NCI-H2227 treated with DMSO at 0.1 percent for 48 hours (cell line): ENCODE measurements around the gene TMEM218.
"Not testable (repeated sequence)": the region's sequence is repeated elsewhere in the genome, so short reads cannot be mapped to it uniquely, and the experiment has no call there.

Experiments used
- DNase-seq: peaks from one replicate; lab custom pipeline; 2025; lab: John Stamatoyannopoulos, UW

TMEM218 gene

GRCh38 chr11:125090151-125090550 is 21.3 kb downstream of the TMEM218 start:
- DNase-seq = not testable (repeated sequence)

DNA sequence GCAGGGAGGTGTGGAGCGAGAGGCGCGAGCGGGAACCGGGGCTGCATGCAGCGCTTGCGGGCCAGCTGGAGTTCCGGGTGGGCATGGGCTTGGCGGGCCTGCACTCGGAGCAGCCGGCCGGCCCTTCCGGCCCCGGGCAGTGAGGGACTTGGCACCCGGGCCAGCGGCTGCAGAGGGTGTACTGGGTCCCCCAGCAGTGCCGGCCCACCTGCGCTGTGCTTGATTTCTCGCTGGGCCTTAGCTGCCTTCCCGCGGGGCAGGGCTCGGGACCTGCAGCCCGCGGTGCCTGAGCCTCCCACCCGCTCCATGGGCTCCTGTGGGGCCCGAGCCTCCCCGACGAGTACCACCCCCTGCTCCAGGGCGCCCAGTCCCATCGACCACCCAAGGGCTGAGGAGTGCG is 21.9 kb downstream of the TMEM218 start:
- not testable (repeated sequence) for DNase-seq

DNA sequence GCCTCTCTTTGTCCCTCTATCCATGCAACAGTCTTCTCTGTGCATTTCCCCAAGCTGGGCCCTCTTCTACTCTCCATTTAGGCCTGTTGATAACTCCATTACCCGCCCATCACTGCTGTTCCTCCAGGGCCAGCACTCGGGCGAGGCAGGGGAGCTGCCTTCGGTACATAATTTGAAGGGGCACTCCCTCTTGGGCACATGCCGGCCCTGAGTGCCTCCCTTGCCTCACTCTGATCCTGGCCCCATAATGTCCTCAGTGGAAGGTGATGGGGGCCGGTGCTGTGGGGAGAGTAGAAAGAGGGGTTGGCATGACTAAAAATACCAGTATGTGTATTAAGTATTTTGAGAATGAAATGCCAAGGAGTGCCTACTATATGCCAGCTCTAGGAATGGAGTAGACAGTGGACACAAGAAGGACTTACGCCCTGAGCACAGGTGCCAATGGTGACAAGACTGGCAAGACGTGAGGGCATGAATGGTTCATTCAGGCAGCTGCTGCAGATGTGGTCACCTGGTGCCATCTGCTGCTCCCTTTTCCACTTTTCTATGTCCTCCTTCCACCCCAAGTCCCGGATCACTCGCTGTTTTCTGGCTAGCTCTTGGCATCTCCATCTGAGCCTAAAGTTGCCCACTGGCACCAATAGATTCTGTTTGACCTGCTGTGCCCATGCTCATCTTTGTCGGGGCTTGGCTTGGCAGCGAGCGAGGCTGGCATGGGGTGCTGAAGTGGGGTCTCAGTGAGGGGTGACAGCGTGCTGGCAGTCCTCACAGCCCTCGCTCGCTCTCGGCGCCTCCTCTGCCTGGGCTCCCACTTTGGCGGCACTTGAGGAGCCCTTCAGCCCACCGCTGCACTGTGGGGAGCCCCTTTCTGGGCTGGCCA is 22.6 kb downstream of the TMEM218 start:
- no peak for DNase-seq

DNA sequence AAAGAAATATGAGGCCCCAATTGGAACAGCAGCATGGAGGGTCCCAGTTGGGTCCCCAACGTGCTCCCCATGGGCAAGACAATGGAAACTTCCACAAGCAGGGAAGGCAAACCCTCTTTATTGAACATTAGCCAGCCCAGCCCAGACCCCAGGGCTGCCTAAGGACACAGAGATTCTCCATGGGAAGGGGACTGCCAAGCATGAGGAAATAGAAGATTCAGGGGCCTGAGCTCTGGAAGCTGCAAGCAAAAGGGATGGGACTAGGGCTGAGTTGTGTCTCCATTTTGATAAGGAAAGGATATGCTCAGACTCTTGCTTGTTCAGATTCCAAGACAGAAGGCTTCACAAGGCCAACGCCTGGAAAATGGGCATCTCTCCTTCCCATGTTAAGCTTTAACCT is 23.3 kb downstream of the TMEM218 start:
- DNase-seq = no peak

DNA sequence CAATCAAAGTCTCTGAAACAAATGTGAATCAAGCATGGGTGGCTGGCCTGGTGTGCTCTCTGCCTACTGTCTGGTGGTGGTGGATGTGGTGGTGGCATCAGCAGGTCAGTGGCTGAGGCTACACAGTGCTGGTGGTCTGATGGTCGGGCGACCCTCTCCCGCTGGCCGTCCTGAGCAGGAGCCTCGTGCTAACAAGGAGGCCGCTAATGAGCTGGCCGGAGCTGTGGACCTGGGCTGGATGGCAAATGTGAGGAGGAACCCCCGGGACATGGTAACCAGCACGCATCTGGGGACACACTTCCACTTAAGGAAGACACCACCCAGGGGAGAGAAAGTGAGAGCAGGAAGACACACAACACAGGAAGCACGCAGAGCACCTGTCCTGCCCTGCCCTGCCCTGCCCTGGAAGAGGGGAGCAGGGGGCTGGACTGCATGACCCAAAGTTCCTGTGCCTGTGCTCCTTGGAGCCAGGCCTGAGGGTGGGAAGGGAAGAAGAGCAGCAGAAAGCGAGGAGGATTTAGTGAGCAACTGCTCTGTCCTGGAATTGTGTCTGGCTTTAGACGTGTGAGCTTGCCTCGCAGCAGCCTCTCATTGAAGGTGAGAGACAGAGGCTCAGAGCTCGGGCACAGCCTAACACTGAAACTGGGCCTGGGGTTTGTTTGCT is 24.7 kb downstream of the TMEM218 start:
- no peak for DNase-seq

DNA sequence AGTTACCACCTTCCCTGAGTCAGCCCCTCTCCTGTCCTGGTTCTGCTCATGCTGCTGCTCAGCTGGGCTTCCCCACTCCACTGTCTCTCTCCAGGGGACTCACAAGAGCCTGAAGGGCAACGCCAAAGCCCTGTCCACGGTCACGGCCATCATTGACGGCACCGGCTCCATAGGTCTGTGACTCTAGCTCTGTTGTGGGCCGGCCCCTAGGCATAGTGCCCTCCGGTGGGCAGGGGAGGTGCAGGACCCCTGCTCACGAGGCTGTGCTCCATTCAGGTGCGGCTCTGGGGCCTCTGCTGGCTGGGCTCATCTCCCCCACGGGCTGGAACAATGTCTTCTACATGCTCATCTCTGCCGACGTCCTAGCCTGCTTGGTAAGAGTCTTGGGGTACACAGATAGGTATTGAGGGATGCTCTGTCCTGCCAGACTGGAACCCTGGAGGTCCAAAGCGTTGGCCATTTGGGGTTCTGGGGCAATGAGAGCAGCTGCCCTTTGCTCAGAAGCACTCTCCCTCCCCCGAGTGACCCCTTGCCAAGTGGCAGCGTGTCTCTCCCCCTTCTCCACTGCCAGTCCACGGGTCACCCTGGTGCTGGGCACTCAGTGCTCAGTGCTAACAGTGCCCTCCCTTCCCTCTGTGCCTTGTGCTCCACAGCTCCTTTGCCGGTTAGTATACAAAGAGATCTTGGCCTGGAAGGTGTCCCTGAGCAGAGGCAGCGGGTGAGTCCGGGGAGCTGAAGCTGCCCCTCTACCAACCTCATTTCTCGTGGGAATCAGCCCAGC is 25.9 kb downstream of the TMEM218 start:
- DNase-seq = no peak

GRCh38 chr11:125084761-125085231 is 26.6 kb downstream of the TMEM218 start:
- no peak for DNase-seq

GRCh38 chr11:125084057-125084416 is 27.4 kb downstream of the TMEM218 start:
- no peak for DNase-seq

DNA sequence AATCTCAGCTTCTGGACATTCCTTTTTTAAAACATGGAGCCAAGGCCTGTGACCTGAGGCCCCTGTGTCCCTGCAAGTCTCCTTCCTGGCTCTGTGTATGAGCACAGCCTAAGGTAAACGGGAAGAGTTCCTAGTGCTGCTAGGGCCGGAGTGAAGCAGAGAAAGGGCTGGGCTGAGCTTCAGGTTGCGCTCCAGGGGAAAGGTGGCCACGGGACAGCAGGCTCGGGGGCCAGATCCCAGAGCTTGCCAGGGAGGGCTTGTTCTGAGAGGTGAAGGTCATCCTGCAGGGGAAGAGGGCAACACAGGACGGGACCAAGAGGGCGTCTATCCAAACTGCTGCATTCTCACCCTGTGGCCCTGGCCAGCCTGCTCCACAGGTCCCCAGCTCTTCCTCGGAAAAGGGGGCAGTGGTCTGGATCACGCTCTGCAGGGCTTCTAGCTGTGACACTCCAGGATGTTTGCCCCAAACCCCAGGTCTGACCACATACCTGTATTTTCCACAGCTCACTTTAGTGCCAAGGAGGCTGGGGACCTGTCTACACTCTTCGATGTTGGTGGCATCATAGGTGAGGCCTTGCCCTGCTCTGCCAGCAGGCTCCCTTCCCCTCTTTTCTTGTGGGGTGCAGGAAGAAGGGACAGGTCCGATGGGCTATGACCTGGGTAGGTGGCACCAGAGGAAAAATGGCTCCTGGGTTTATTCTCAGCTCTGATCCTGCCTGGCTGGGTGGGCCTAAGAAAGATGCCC is 27.9 kb downstream of the TMEM218 start:
- no peak for DNase-seq

DNA sequence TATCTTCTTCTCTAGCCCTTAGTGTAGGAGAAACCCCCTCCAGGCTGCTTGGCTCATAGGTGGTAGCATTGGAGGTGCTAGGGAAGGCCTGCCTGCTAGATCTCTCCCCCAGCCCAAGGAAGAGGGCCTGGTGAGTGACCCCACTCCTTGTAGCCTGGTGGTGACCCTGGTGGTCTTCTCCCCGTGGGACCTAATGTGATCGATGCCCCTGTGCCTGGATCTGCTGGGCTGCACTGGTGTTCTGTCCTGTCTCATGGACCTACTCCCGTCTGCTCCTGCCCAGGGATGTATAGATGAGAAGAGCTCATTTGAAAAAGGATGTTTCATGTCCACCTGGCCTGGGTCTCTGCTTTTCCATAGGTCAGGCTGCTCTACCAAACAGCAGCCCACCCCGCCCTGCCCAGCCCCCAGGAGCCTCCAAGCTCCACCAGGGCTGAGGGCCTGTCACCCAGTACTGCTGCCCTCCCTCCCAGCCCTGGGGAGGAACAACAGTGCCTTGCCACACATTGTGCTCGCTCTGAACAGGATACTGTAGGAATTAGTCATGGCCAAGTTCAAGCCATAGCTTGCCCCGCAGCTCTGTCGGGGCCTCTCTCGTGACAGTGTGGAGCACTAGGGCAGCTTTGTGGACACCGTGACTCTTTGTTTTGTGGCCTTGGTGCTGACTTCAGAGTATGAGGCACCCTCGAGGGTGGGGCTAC is 28.7 kb downstream of the TMEM218 start:
- no peak for DNase-seq

DNA sequence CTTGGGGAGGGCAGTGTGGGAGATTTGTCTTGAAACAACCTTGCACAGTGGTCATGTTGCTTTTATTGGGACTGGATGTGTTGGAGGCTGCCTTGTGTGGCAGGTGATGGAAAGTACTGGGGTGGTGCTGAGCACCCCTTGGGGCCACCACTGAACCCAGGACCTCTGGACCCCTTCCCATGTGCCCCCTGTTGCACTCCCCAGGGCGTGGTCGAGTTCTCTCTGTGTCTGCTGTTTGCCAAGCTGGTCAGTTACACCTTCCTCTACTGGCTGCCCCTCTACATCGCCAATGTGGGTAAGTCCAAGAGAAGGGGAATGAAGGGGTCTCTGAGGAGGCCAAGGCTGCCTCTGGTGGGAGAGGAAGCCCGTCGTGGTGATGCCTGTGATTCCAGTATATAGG is 29.4 kb downstream of the TMEM218 start:
- no peak for DNase-seq

DNA sequence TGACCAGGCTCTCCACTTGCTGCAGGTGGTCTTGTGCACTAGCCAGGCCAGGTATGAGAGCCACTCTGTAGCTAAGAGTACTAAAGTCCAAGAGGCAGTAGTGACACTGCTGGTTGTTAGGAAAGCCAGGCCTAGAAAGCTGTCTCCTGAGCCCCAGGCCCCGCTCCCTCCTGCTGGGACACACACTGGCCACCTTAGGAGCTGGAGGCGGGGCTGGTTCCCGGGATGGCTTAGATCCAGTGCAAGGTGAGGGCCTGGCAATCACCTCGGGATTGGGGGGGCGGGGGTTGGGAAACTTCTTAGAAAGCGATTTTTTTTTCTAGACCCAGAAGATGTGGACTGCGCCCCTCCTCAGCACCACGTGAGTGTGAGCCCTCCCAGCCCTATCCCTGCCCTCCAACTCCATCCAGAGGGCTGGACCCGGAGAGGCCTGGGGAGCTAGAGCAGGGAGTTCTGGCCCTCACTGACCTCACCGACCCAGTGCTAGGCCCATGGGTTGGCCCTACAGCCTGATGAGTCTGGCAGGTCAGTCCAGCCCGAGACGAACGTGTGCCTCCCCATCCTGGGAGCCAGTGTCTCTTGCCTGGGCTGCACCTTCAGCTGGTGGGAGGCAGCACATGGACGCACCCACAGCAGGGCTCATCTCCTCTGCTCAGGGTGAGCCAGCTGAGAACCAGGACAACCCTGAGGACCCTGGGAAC is 30.2 kb downstream of the TMEM218 start:
- no peak for DNase-seq

GRCh38 chr11:125080531-125080911 is 30.9 kb downstream of the TMEM218 start:
- no peak for DNase-seq

GRCh38 chr11:125079878-125080530 is 31.4 kb downstream of the TMEM218 start:
- no peak for DNase-seq

DNA sequence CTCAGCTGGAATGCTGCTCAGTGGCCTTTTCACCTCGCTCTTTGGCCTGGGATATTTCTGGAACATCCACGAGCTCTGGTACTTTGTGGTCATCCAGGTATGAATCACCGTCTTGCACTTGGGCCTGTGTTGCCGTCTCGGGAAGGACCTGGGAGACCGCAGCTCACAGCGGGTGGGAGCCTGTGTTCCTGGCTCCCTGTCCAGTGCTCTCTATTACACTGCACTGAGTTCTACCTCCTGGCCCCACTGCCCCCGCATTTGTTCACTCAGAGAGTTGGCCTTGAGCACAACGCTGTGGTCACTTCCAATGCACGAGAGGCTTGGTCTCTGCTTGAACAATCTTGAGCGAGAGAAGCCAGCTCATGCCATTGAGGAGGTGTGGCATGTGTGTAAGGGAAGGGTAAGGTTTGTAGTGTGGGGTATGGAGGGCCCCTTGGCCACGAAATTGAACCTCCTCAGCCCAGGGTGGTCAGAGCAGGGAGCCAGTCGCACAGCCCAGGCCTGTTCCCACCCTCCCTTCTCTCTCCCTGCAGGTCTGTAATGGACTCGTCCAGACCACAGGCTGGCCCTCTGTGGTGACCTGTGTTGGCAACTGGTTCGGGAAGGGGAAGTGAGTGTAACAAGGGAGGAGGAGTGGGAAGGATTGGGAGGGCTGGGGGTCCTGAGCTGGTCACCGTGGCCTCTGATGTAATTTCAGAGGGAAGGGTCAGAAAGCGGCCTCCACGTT is 32.1 kb downstream of the TMEM218 start:
- no peak for DNase-seq

- DNase-seq = no peak
Observed at GRCh38 chr11:125078516-125079140, 32.8 kb downstream of the TMEM218 start.

GRCh38 chr11:125078016-125078415 is 33.4 kb downstream of the TMEM218 start:
- no peak for DNase-seq

GRCh38 chr11:125076378-125076945 is 35.0 kb downstream of the TMEM218 start:
- no peak for DNase-seq

GRCh38 chr11:125075900-125076317 is 35.5 kb downstream of the TMEM218 start:
- no peak for DNase-seq
